ENCODE data around the gene TNIP1.

The TNIP1 gene

DNA sequence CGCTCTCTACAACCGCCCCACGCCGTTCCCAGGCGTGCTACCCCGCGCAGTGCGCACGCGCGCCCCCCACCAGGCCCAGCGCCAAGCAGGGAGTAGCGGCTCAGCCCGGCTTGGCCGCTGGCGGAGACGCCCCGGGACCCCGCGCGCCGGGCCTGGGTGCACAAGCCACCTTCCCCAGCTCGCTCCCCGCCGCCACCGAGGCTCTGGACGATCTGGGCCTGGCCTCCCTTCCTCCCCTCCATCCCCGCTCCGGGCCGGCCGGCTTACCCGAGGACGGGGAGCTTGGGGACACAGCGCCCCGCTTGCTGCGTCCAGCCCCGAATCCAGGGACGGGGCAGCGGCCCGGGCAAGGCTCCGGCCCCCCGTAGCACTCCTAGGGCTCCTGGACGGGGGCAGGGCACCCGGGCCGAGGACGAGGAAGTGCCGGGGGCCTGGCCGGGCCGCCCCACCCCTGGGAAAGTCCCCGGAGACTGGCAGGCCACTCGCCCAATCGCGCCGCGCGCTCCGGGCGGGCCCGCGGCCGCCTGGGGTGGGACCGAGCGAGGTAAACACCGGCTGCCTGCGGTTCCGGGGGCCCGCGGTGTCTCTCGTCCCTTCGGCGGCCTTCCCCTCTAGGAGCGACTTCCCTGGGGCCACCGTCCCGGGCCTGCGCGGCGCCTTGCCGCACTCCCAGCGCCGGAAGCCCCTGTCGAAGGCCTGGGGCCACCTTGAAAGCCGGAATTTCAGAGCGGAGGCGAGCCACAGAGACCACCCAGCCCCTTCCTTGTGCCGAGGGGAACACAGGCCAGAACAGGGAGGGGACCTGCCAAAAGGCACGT, at the start of gene TNIP1:
TNIP1 (minus strand) TSS at position 422 of the 818 bp plus-strand sequence. CDS start 15,939 bp downstream, outside the sequence.
- peak; percentile 90 for DNase-seq (ENCODE audit: low spot score)

DNA sequence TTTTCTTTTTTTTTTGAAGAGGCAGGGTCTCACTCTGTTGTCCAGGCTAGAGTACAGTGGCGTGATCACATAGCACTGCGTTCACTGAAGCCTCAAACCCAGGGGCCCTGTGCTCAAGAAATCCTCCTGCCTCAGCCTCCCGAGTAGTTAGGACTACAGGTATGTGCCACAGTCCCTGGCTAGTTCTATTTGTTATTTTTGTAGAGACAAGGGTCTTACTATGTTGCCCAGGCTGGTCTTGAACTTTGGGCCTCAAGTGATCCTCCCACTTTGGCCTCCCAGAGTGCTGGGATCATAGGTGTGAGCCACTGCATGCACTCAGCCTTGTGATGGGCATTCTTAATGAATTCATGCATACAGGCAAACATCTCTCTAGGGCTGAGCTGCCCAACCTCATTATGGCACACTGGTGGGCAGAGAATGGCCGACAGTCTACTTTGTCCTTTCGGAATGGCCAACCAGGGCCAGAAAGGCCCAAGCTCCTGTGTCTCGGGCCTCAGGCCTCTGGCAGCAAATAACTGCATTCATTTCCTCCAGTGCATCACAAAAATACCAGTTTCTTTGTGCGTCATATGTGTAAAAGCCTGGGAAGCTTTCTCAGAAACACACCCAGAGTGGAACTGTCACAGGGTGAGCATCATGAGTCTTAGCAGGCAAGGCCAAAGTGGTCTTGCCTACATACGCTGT, 49.5 kb upstream of the TNIP1 start:
- DNase-seq (ENCODE audit: low spot score): no peak

DNA sequence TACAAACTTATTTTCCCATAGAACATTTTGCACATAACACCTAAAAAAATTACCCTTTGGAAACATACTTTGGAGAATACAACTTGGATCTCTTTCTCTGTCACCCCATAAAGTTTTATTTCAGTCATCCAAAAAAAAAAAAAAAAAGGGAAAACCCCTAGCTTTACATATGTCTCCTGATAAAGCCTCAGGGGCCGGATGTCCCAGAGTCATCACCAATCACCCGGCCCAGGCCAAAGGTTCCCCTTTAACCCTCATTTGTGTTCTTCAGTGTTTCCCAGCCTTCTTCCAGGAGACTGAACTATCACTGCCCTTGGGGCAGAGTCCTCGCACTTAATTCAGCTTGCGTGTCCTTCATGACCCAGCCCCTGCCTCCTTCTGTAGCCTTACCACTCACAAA, 48.0 kb upstream of the TNIP1 start:
- DNase-seq (ENCODE audit: low spot score): no peak

- DNase-seq (ENCODE audit: low spot score): no peak
Observed at GRCh38 chr5:151127926-151128325, 47.1 kb upstream of the TNIP1 start.

DNA sequence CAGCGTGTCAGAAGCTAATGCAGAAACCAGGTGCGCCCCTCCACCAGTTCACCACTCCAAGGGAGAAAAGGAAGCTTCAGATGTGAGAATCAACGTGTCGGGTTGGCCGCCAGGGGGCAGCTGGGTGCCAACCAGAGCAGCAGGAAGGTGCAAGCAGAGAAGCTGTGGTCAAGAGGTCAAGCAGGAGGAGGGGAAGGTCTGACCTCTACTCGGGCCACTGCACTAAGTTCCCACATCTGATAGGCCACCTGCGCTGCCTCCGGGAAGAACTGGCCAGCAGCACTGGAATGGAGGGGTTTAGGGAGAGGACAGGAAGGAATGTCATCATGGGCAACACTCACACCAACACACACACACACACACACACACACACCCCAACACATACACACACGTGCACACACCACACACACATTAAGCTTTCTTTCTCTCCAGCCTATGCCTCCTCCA, 45.4 kb upstream of the TNIP1 start:
- DNase-seq (ENCODE audit: low spot score): no peak

- DNase-seq (ENCODE audit: low spot score): no peak
Observed at GRCh38 chr5:151125421-151125820, 44.6 kb upstream of the TNIP1 start.

DNA sequence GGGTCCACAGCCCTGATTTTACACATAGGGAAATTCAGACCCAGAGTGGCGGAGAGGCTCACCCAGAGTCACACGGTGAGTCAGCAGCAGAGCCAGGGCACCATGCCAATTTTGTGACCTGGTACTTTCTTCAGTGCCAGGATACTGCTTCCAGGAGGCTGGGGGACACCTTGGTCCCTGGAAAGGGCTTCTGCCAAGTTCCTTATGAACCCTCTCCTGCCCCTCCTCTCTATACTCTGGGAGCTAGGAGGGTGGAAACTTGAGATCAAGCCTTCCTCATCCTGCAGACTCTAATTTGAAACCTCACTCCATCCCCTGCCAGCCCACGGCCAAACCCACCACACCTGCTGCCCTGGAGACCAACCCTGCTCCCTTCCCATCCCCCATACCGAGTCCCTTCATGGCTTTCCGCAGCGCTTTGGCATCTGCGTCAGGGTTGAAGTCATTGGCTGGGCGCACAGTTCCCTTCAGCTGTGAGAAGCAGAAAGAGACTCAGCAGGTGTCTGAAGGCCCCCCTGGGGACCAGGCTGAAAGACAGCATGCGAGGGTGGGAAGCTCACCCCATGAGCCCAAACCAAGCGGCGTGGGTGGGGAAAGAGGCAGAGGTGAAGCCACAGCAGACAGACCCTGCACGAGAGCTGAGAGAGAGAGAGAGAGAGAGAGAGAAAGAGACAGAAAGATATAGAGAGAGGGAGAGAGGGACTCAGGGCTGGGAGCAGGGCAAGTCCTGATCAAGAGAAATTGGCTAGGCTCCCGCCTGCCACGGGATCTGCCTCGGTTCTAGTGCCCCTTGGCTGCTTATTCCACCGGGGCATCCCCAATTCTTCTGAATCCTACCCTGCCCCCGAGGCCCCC, 43.3 kb upstream of the TNIP1 start:
- no peak for DNase-seq (ENCODE audit: low spot score)

GRCh38 chr5:151122828-151123227, 42.0 kb upstream of the TNIP1 start:
- no peak for DNase-seq (ENCODE audit: low spot score)

- DNase-seq (ENCODE audit: low spot score): no peak
Observed at GRCh38 chr5:151121665-151122064, 40.8 kb upstream of the TNIP1 start.

- DNase-seq (ENCODE audit: low spot score): no peak
Observed at GRCh38 chr5:151121095-151121494, 40.3 kb upstream of the TNIP1 start.

DNA sequence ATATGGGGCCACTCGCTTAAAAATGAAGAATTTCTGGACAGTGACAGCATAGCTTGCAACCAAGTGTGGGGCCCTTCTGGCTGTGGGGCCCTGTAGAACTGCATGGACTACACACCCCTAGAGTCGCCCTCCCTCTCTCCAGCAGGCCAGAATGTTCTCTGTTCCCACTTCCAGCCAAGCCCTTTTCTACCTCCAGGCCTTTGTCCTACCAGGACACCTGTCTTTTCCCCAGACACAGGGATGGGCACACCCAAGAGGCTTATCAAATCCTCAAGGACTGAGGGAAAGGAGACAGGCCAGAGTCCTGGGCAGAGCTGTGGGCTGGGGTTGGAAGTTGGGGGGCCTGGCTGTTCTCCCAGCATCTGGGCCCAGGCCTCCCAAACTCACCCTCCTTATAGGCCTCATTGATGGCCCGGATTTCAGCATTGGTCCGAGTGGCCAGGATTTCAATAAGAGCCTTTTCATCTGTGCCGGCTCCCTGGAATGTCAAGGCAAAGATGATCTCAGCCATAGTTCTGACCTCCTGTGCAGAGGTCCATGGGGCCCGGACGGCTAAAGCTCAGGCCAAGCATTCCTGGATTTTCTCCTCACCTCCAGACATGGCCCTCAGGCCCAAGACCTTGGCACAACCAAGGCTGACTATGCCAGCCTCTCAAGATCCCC, 38.2 kb upstream of the TNIP1 start:
- DNase-seq (ENCODE audit: low spot score): no peak

- DNase-seq (ENCODE audit: low spot score): peak; percentile 70
Observed at GRCh38 chr5:151115272-151115905, 34.6 kb upstream of the TNIP1 start.

GRCh38 chr5:151113651-151114050, 32.8 kb upstream of the TNIP1 start:
- DNase-seq (ENCODE audit: low spot score): no peak

DNA sequence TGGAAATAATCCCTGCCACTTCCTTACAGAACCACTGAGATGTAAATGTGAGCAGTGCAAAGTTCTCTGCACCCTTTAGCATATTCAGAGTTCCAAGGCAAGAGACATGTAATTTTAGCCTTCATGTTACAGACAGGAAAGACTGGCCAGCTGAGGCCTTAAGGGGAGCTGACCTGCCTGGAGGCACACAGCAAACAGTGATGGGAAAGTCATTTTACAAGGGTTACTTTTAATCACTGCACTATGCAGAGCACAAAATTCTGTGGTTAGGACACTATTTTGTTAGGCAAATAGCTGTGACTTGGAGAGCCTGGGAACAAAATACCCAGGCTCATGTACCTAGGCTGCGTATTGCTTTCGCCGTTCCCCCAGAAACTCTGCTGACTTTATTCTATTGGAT, 30.2 kb upstream of the TNIP1 start:
- DNase-seq (ENCODE audit: low spot score): no peak

DNA sequence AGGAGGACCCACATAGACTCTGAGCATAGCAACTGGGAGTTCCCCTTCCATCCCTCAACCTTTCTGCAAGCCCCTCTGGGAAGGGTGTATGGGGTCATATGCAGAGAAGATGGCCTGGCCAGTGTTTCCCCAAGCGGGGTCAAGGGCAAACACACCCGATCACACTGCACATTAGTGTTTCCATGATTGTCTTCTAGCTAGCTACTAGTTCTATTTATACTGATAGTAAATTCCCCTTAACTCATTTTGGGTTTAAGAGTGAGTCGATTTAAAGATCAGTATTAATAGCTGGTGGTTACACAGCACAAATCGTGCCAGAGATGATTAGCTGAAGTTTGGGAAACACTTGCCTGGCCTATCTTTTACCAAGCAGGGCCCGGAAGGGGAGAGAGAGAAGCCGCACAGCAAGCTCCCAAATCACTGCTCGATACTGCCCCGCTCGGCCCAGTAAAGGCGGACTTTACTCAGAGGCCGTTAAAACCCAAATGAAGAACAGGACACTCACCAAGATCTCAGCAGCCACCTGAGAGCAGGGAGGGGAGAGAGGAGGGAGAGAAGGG, 29.4 kb upstream of the TNIP1 start:
- no peak for DNase-seq (ENCODE audit: low spot score)

DNA sequence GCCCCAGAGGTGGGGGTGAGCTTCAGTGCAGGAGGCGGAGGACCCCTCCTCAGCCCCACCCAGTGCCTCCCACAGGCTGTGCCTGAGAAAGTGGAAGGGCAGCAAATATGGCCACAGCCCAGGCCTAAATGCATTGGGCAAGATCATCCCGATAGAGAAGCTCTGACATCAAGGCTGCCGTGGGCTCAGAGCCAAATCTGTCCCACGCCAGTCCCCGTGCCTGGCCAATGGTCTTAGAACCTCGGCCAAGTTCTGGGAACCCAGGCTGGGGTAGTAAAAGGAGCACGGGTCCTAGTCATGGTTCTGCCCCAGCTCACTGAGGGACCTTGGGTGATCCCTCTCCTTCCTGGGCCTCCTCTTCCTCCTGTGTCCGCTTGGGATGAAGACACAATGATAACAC, 27.7 kb upstream of the TNIP1 start:
- DNase-seq (ENCODE audit: low spot score): no peak

DNA sequence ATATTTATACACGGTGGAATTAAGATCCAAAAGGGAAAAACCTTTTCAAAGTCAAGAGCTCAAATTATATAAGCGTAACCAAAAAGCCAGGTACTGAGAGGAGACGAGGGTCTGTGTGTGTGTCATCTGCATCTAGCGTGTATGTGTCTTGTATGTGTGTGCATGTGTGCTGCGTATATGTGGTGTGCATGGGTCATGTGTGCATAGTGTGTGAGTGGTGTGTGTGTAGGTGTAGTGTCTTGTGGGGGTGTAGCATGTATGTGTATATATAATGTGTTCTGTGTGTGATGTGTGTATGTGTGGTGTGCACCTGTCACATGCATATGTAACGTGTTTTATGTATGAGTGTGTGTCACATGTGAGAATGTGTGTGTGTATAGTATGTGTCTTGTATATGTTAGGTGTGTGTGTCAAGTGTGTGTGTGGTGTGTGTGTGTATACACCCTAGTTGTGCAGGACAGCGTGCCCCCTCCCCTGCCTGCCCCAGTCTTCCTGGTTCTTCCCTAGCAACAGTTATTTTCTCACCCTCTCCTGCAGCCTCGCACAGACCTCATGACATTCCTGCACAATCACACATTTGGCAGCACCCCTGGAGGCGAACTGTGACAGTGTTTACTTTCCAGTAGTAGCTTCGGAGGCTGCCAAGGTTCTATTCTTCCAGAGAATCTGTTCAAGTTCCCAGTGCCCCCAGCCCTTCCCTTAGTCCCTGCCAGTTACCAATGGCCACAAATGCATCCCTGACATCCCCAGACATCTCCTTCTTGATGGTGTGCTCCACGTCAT, 27.1 kb upstream of the TNIP1 start:
- DNase-seq (ENCODE audit: low spot score): no peak

GRCh38 chr5:151107084-151107483, 26.2 kb upstream of the TNIP1 start:
- DNase-seq (ENCODE audit: low spot score): no peak

- DNase-seq (ENCODE audit: low spot score): no peak
Observed at GRCh38 chr5:151106509-151106908, 25.7 kb upstream of the TNIP1 start.

DNA sequence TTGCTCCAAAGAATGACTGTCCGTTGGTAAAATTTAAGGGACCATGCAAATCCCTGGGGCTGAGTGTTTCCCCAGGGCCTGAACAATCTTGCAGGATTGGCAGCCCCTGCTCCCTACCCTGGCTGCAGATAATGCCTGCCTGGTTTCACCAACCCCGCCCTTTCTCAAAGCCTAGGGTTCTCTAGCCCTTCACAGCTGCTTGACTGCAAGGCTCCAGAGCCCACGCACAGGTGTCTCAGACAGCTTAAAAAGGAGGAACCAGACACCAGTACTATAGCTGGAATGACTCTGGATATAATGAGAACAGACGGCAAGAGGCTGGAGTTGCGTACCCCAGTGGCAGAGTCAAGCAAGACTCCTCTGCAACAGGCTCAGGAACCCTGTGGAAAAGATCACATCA, 25.2 kb upstream of the TNIP1 start:
- DNase-seq (ENCODE audit: low spot score): peak; percentile 42

All from putamen (tissue), 1 donor.